ENCODE data around the gene SYNPR. TPM values are rescaled to one million over a fixed set of nuclear protein-coding genes. Genes with fewer than 3 reads are reported as not detected.

The SYNPR gene
- total RNA-seq, 1 experiment from 2014 or later, result 0.17 TPM

DNA sequence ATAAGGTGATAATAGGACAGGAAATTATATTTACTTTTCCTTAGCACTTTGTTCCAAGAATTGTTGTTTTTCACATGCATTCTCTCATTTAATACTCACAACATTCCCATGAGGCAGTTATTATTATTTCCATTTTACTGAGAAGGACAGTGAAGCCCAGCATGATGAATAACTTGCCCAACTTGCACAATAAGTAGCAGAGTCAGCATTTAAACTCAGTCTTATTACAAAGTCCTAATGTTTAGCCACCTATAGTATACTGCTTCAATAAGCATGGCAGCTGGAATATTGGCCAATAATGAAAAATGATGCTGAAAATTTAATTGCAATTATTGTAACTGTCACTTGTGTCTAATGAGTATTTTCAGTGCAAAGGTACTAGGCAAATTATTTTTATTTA lies 45.7 kb downstream of the SYNPR start:
- no peaks in the 10 kb centered on the region for H3K9me3 ChIP-seq (ENCODE audit: control insufficient read depth, low read depth, low read length)
- H3K79me1 ChIP-seq (ENCODE audit: insufficient read depth, low read depth, low read length, poor library complexity, severe bottlenecking), result no peaks in the 10 kb centered on the region
- no peak overlapping the region for H2BK20ac ChIP-seq (ENCODE audit: low read depth, low read length, poor library complexity, severe bottlenecking)
- H3K9ac ChIP-seq (ENCODE audit: extremely low read depth, insufficient read length, low read length), result no peak overlapping the region
- Mint-ChIP-seq H3K4me3 (no peak overlapping the region), H3K36me3 (ENCODE audit: insufficient read depth in 1 of 3, low read depth in 3 of 3) (no peaks in the 10 kb centered on the region), H3K27me3 (ENCODE audit: low read depth) (peaks cover 2% of the 10 kb centered on the region; the same call in 1 of the 2 replicates), H3K9me3 (no peaks in the 10 kb centered on the region), H3K27ac (no peak overlapping the region), H3K4me1 (peaks cover 7% of the 10 kb centered on the region in 2 experiments)
- H3K23me2 ChIP-seq (ENCODE audit: insufficient read length, low read depth, low read length, poor library complexity, severe bottlenecking), result no peaks in the 10 kb centered on the region
- H2BK15ac ChIP-seq (ENCODE audit: low read depth, low read length), result no peak overlapping the region
- no peak overlapping the region for H3T11ph ChIP-seq (ENCODE audit: low read length)
- H3K79me2 ChIP-seq (ENCODE audit: insufficient read depth, low read length), result no peaks in the 10 kb centered on the region
- TF ChIP-seq, protein P1, sequence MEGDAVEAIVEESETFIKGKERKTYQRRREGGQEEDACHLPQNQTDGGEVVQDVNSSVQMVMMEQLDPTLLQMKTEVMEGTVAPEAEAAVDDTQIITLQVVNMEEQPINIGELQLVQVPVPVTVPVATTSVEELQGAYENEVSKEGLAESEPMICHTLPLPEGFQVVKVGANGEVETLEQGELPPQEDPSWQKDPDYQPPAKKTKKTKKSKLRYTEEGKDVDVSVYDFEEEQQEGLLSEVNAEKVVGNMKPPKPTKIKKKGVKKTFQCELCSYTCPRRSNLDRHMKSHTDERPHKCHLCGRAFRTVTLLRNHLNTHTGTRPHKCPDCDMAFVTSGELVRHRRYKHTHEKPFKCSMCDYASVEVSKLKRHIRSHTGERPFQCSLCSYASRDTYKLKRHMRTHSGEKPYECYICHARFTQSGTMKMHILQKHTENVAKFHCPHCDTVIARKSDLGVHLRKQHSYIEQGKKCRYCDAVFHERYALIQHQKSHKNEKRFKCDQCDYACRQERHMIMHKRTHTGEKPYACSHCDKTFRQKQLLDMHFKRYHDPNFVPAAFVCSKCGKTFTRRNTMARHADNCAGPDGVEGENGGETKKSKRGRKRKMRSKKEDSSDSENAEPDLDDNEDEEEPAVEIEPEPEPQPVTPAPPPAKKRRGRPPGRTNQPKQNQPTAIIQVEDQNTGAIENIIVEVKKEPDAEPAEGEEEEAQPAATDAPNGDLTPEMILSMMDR (conservative IDR thresholded peaks at IDR 0.05), result no peak
- H3K56ac ChIP-seq (ENCODE audit: insufficient read length, low read depth, low read length), result no peak overlapping the region
- no peak overlapping the region for H4K5ac ChIP-seq (ENCODE audit: insufficient read length, low read depth, low read length)
- no peak overlapping the region for H3K4ac ChIP-seq (ENCODE audit: low read depth, low read length)
- no peak overlapping the region for H2AK5ac ChIP-seq (ENCODE audit: insufficient read length, low read length)
- no peak overlapping the region for H2BK5ac ChIP-seq (ENCODE audit: insufficient read length, low read length)
- H3K4me1 ChIP-seq (ENCODE audit: insufficient read depth, low read length), result no peaks in the 10 kb centered on the region
- no peak overlapping the region for H2BK12ac ChIP-seq (ENCODE audit: insufficient read length, low read depth, low read length)
- H3K27me3 ChIP-seq (ENCODE audit: insufficient read depth, low read length), result no peaks in the 10 kb centered on the region
- no peak overlapping the region for H3K27ac ChIP-seq (ENCODE audit: insufficient read length, low read depth, low read length)
- H3K14ac ChIP-seq (ENCODE audit: insufficient read depth, low read length), result no peak overlapping the region
- H3K18ac ChIP-seq (ENCODE audit: insufficient read length, low read depth, low read length), result no peak overlapping the region
- no peak overlapping the region for H3K23ac ChIP-seq (ENCODE audit: insufficient read length, low read depth, low read length)
- H3K4me2 ChIP-seq (ENCODE audit: insufficient read depth, insufficient read length, low read length), result no peak overlapping the region
- H4K8ac ChIP-seq (replicated peaks; ENCODE audit: insufficient read length, low read depth, low read length), result no peak overlapping the region
- H4K20me1 ChIP-seq (ENCODE audit: control insufficient read depth, insufficient read depth, insufficient read length), result no peaks in the 10 kb centered on the region
- no peak overlapping the region for H2AFZ ChIP-seq (ENCODE audit: low read length)
- no peak overlapping the region for H4K91ac ChIP-seq (ENCODE audit: insufficient read length, low read depth, low read length)
- no peak overlapping the region for H2BK120ac ChIP-seq (ENCODE audit: low read depth, low read length, poor library complexity, severe bottlenecking)
- no peak for DNase-seq

All from H9 (cell line).